Lower leg skin (tissue), 4 donors: ENCODE data around the gene PCMTD2. TPM values are rescaled to one million over a fixed set of nuclear protein-coding genes. Genes with fewer than 3 reads are reported as not detected.

Experiments
- DNase-seq, 2 donors: peaks; one replicate each; pipeline ENCODE4 v3.0.0-alpha.2; 2019; ENCODE audit warnings: low spot score in 2 of 2
- H3K4me3 ChIP-seq: fragments of 200-600 bp; sonication (generic); 2 replicates; pipeline ENCODE4 v1.5.1; 2017; ENCODE audit warnings: mild to moderate bottlenecking, low read depth; ENCODE audit not compliant: poor library complexity, severe bottlenecking
- POLR2A ChIP-seq, 2 donors: fragments of 450-650 bp; IDR thresholded peaks; one replicate each; pipeline ENCODE4 v1.6.1; 2016 to 2017; ENCODE audit warnings: antibody characterized with exemption in 2 of 2, mild to moderate bottlenecking in 1 of 2, moderate library complexity in 1 of 2
- WGBS, 2 donors: methylation state at CpG; one replicate each; pipeline ENCODE4 v1.1.5; 2018; 5-methylcytosine and 5-hydroxymethylcytosine counted together
- intact Hi-C: fragments of 100-400 bp; cut with DNase I; formaldehyde crosslinking; loops from one replicate; pipeline ENCODE4 v1.15.0; 2023; ENCODE audit warnings: low total_unique reads
- total RNA-seq, 4 donors: library from RNA; depleted of rRNA; stranded (reverse); fragments of >200 nt; gene quantifications; one replicate each; pipeline ENCODE4 v1.1.0, GENCODE V29; 2016
- TF ChIP-seq, protein P1 (sequence below), 3 donors: fragments of 450-650 bp; IDR thresholded peaks; one replicate each; pipeline ENCODE4 v1.5.1; 2016; ENCODE audit warnings: antibody characterized with exemption in 3 of 3, mild to moderate bottlenecking in 3 of 3, moderate library complexity in 2 of 3

Gene PCMTD2
- total RNA-seq, 4 donors from 2014 or later, result 87.5 to 164 (median 132) TPM

DNA sequence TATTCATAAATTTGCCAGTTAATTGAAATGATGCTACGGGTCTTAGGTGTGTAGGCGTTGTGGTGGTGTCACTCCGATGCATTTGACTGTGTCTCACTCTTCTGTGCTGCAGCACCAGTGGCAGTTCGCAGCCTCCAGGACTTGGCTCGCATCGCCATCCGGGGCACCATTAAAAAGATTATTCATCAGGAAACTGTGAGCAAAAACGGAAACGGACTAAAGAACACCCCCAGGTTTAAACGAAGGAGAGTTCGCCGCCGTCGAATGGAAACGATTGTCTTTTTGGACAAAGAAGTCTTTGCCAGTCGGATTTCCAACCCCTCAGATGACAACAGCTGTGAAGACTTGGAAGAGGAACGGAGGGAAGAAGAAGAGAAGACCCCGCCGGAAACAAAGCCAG, 17.6 kb downstream of the PCMTD2 start:
- WGBS, 2 donors, result 86 to 93% methylated on average over 19 of the region's 19 CpGs
- intact Hi-C loops, result no loop called here
- H3K4me3 ChIP-seq, result no peak overlapping the region
- no peak for TF ChIP-seq POLR2A (IDR thresholded peaks at IDR 0.05)
- TF ChIP-seq, protein P1, sequence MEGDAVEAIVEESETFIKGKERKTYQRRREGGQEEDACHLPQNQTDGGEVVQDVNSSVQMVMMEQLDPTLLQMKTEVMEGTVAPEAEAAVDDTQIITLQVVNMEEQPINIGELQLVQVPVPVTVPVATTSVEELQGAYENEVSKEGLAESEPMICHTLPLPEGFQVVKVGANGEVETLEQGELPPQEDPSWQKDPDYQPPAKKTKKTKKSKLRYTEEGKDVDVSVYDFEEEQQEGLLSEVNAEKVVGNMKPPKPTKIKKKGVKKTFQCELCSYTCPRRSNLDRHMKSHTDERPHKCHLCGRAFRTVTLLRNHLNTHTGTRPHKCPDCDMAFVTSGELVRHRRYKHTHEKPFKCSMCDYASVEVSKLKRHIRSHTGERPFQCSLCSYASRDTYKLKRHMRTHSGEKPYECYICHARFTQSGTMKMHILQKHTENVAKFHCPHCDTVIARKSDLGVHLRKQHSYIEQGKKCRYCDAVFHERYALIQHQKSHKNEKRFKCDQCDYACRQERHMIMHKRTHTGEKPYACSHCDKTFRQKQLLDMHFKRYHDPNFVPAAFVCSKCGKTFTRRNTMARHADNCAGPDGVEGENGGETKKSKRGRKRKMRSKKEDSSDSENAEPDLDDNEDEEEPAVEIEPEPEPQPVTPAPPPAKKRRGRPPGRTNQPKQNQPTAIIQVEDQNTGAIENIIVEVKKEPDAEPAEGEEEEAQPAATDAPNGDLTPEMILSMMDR (IDR thresholded peaks at IDR 0.05), result no peak
- no peak for DNase-seq

DNA sequence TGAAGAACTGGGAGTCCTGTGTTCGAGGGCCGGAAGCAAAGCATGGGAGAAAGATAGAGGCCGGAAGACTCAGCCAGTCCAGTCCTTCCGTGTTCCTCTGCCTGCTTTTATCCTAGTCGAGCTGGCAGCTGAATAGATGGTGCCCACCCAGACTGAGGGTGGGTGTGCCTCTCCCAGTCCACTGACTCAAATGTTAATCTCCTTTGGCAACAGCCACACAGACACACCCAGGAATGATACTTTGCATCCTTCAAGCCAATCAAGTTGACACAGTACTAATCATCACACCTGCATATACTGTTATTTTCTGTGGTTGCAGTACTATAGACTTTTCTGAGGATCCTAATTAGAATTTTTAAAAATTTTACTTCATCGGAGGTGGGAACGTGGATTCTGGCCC, 21.3 kb downstream of the PCMTD2 start:
- H3K4me3 ChIP-seq, result no peak overlapping the region
- TF ChIP-seq, protein P1 (IDR thresholded peaks at IDR 0.05), result no peak
- TF ChIP-seq POLR2A (IDR thresholded peaks at IDR 0.05), result no peak
- intact Hi-C loops, result no loop called here
- 87 to 88% methylated on average over 7 of the region's 7 CpGs for WGBS, 2 donors
- no peak for DNase-seq

DNA sequence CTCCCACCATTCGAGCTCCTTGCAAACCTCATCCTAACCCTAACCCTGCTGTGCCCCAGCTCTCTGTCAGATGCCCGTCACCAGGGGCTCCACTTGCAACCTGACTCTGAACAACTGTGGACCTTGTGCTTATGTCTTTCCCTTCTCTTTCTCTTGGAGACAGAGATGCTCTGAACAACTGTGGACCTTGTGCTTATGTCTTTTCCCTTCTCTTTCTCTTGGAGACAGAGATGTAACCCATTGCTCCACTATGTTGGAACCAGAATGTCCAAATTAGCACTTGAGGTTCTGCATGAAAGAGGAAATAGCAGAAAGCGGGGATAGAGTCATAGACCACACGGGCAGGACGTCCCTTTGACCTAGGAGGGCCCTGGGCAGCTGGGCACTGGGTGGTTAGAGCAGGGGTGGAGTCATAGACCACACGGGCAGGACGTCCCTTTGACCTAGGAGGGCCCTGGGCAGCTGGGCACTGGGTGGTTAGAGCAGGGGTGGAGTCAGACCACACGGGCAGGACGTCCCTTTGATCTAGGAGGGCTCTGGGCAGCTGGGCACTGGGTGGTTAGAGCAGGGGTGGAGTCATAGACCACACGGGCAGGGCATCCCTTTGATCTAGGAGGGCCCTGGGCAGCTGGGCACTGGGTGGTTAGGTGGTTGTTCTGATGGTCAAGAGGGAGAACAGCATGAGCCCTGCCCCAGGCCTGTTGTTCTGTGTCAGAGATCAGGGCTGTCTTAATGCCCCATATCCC, 22.2 kb downstream of the PCMTD2 start:
- WGBS, 2 donors, result 75 to 82% methylated on average over 10 of the region's 10 CpGs
- TF ChIP-seq, protein P1 (IDR thresholded peaks at IDR 0.05), result no peak
- TF ChIP-seq POLR2A (IDR thresholded peaks at IDR 0.05), result no peak
- no peak overlapping the region for H3K4me3 ChIP-seq
- no peak for DNase-seq
- intact Hi-C loops, result no loop called here

DNA sequence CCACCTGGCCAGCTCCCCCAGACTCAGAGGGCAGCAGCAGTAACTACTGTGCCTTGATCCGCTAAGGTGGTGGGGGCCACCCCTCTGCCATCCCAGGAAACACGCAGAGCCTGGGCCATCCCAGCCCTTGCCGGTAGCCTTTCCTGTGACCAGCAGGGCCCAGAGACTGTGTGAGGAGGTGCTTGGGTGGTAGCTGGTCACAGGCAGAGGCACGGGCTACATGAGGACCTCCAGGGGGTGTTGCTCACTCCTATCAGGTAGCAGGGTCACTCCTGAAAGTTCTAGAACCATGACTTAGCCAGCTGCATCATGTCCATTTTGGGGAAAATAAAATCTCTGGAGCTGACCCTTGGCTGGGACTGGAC, 22.8 kb downstream of the PCMTD2 start:
- WGBS, 2 donors, result 92 to 100% methylated on average over 2 to 4 of the region's 4 CpGs
- DNase-seq, result no peak
- no peak for TF ChIP-seq POLR2A (IDR thresholded peaks at IDR 0.05)
- TF ChIP-seq, protein P1 (IDR thresholded peaks at IDR 0.05), result no peak

DNA sequence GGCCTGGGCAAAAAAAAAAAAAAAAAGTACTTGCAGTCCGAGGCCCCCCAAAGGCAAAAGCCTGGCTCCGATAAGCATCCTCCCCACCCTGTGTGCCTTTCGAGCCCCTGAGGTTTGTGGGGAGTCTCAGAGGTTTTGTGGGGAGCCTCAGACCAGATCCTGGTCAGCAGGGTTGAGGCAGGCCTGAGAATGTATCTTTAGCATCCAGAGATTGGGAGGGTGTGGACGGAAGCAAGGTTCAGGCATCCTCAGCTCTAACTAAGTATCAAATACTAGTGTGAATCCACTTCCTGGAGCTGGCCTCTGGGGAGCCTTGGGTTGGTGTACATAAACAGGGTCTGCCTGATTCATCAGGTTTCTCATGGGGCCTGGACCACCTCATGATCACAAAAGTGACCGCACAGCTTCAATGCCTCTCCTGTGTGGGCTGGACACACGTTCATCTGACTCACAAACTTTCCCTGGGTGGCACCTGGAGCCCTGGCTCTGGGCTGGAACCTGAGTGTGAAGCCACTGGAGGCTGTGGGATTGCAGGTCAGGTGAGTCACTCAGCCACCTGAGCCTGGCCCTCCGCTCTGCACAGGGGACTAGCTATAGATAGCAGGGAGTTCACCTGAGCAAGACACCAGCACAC, 24.4 kb downstream of the PCMTD2 start:
- TF ChIP-seq, protein P1 (IDR thresholded peaks at IDR 0.05), result no peak
- no peak for TF ChIP-seq POLR2A (IDR thresholded peaks at IDR 0.05)
- 81 to 90% methylated on average over 7 of the region's 7 CpGs for WGBS, 2 donors
- intact Hi-C loops, result no loop called here
- no peak for DNase-seq
- no peak overlapping the region for H3K4me3 ChIP-seq

More for the DNA sequence above, 22.8 kb downstream of the PCMTD2 start:
- intact Hi-C loops, result no loop called here
- H3K4me3 ChIP-seq, result no peak overlapping the region
